ENCODE results near the gene TMEM270.

TMEM270 gene

GRCh38 chr7:73907554-73908122 lies 46.7 kb downstream of the TMEM270 start:
- Histone ChIP-seq H3K9me3 (ENCODE audit: control insufficient read depth, low read length) (no peaks in the 10 kb centered on the region), H3K27ac (ENCODE audit: insufficient read depth, low read length, poor library complexity, severe bottlenecking) (no peak overlapping the region), H3K27me3 (replicated peaks; ENCODE audit: control insufficient read depth, insufficient read depth, low read length, poor library complexity, severe bottlenecking) (no peaks in the 10 kb centered on the region), H3K4me3 (ENCODE audit: insufficient read depth, low read depth, low read length, poor library complexity, severe bottlenecking) (no peak overlapping the region), H3K4me1 (ENCODE audit: control insufficient read depth, insufficient read depth, low read length, poor library complexity, severe bottlenecking) (no peaks in the 10 kb centered on the region), H3K36me3 (ENCODE audit: control insufficient read depth, insufficient read depth, low read length) (no peaks in the 10 kb centered on the region)
- no peak for DNase-seq

- H3K9me3 ChIP-seq (ENCODE audit: control insufficient read depth, low read length), result no peaks in the 10 kb centered on the region
- H3K4me3 ChIP-seq (ENCODE audit: insufficient read depth, low read depth, low read length, poor library complexity, severe bottlenecking), result no peak overlapping the region
- H3K4me1 ChIP-seq (ENCODE audit: control insufficient read depth, insufficient read depth, low read length, poor library complexity, severe bottlenecking), result no peaks in the 10 kb centered on the region
- no peak for DNase-seq
- no peak overlapping the region for H3K27ac ChIP-seq (ENCODE audit: insufficient read depth, low read length, poor library complexity, severe bottlenecking)
- no peaks in the 10 kb centered on the region for H3K36me3 ChIP-seq (ENCODE audit: control insufficient read depth, insufficient read depth, low read length)
- H3K27me3 ChIP-seq (replicated peaks; ENCODE audit: control insufficient read depth, insufficient read depth, low read length, poor library complexity, severe bottlenecking), result no peaks in the 10 kb centered on the region
These were observed 47.2 kb downstream of the TMEM270 start for GRCh38 chr7:73908123-73908611.

GRCh38 chr7:73909051-73909941 lies 48.3 kb downstream of the TMEM270 start:
- H3K4me3 ChIP-seq (ENCODE audit: insufficient read depth, low read depth, low read length, poor library complexity, severe bottlenecking), result no peak overlapping the region
- H3K27ac ChIP-seq (ENCODE audit: insufficient read depth, low read length, poor library complexity, severe bottlenecking), result no peak overlapping the region
- H3K36me3 ChIP-seq (ENCODE audit: control insufficient read depth, insufficient read depth, low read length), result no peaks in the 10 kb centered on the region
- H3K27me3 ChIP-seq (replicated peaks; ENCODE audit: control insufficient read depth, insufficient read depth, low read length, poor library complexity, severe bottlenecking), result no peaks in the 10 kb centered on the region
- no peak for DNase-seq
- H3K4me1 ChIP-seq (ENCODE audit: control insufficient read depth, insufficient read depth, low read length, poor library complexity, severe bottlenecking), result no peaks in the 10 kb centered on the region
- H3K9me3 ChIP-seq (ENCODE audit: control insufficient read depth, low read length), result no peaks in the 10 kb centered on the region

- Histone ChIP-seq H3K36me3 (ENCODE audit: control insufficient read depth, insufficient read depth, low read length) (no peaks in the 10 kb centered on the region), H3K4me1 (ENCODE audit: control insufficient read depth, insufficient read depth, low read length, poor library complexity, severe bottlenecking) (no peaks in the 10 kb centered on the region), H3K27ac (ENCODE audit: insufficient read depth, low read length, poor library complexity, severe bottlenecking) (no peak overlapping the region), H3K4me3 (ENCODE audit: insufficient read depth, low read depth, low read length, poor library complexity, severe bottlenecking) (no peak overlapping the region), H3K27me3 (replicated peaks; ENCODE audit: control insufficient read depth, insufficient read depth, low read length, poor library complexity, severe bottlenecking) (no peaks in the 10 kb centered on the region), H3K9me3 (ENCODE audit: control insufficient read depth, low read length) (no peaks in the 10 kb centered on the region)
- DNase-seq, result no peak
These were observed 49.0 kb downstream of the TMEM270 start for GRCh38 chr7:73909996-73910395.

- no peak for DNase-seq
- Histone ChIP-seq H3K9me3 (ENCODE audit: control insufficient read depth, low read length) (no peaks in the 10 kb centered on the region), H3K27me3 (replicated peaks; ENCODE audit: control insufficient read depth, insufficient read depth, low read length, poor library complexity, severe bottlenecking) (no peaks in the 10 kb centered on the region), H3K27ac (ENCODE audit: insufficient read depth, low read length, poor library complexity, severe bottlenecking) (no peak overlapping the region), H3K4me3 (ENCODE audit: insufficient read depth, low read depth, low read length, poor library complexity, severe bottlenecking) (no peak overlapping the region), H3K4me1 (ENCODE audit: control insufficient read depth, insufficient read depth, low read length, poor library complexity, severe bottlenecking) (no peaks in the 10 kb centered on the region), H3K36me3 (ENCODE audit: control insufficient read depth, insufficient read depth, low read length) (no peaks in the 10 kb centered on the region)
These were observed 51.3 kb downstream of the TMEM270 start for GRCh38 chr7:73912223-73912622.
